ENCODE results near the gene NRARP.

NRARP gene

GRCh38 chr9:137321726-137322361 lies 19.8 kb upstream of the NRARP start:
- DNase-seq = no peak

- no peak for DNase-seq
Measured at GRCh38 chr9:137320555-137321384, 18.7 kb upstream of the NRARP start.

DNA sequence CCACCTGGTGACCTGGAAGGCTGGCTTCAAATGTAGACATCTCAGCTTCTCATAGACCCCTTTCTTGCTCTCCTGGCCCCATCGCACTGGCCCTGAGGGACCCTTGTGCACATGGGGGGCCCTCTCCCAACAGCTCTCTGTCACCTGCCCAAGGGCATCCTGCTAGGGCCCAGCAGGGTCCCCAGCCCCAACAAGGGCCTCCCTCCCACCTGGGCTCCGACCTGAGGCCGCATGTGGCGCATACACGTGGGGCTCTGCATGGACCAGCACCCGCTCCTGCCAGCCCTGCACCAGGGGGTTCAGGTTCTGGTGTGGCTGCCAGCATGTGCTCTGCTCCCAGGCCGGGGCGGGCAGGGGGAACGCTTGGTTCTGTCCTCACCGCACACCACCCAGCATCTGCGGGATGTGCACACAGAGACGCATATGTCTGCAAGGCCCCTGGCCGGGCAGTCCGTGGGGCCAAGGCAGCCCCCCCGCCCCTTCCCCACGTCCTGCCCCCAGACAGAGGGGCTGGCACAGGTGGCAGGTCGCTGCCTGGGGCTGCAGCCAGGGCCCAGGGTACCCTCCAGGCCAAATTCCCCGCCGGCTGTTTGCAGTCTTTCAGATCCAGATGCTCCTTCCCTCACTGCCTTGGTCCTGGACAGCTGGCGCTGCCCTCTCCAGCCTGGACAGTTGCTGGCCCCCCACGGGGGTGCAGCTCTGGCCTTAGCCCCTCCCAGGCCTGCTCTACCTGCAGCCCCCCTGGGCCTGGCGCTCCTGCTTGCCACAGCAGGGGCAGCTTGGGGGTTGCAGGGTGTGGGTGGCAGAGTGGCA lies 17.9 kb upstream of the NRARP start:
- no peak for DNase-seq

GRCh38 chr9:137319011-137319738 lies 17.1 kb upstream of the NRARP start:
- DNase-seq = no peak

GRCh38 chr9:137318602-137319001 lies 16.5 kb upstream of the NRARP start:
- DNase-seq = no peak

DNA sequence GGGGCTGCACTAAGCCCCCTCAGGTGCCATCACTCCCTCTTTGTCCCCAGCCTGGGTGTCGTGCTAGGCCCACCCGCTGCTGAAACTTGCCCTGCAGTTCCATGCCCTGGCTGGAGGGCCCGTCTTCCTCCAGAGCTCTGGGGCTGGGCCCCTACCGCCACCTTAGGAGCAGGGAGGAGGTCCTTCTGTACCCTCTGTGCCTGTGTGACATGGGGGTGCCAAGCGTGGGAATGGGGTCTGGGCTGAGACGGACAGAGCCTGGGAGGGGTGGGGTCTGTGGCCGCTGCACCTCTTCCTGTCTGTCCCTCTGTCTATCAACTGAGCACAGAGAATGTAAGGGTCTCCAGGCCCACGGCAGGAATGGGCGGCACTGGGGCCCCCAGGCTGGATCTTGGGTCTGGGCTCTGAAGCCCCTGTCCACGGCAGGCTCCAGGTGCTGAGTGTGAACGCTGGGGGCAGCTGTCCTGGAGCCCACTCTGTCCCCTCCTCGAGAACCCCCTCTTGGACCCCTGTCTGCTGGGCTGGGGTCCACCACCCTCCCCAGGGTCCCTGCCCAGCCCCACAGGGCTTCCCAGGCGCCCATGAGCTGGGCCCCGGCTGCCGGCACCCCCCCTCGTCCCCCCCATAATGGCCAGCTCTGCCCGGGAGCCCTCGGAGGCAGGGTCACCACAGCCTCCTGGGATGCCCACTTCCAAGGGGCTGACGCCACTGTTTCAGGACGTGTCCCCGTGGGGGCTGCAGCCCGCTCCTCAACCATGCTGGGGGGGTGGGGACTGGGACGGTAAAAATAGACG lies 15.8 kb upstream of the NRARP start:
- DNase-seq = no peak

DNA sequence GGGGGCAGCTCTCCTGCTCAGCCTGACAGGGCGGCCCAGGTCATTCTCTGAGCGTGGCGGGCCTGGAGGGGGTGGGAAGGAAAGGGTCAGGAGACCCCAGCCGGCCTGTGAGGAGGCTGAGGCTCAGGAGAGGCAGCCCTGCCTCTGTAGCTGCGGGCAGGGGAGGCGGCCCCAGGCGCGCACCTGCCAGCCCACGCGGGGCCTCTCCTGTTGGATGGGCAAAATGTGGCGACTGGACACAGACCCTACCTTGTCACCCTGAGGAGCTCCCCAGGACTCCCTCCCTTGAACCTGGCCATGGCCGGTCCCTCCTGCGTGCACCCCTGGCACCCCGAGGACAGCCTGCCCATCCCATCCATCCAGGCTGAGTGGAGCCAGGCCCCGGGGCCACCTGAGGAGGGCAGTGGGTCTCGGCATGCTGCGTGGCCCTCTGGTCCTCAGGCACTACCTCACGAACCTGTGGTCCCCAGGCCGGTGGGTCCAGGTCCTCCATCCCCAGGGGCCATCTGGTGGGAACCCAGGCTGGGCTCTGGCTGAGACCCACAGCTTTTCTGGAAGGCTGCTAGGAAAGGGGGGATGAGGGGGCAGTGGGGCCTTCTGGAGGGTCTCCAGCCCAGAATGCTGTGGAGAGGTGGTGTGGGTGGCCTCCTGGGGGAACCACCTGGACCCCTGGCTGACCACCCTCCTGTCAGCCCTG lies 15.1 kb upstream of the NRARP start:
- DNase-seq = no peak

- DNase-seq = no peak
Measured at GRCh38 chr9:137316012-137316981, 14.2 kb upstream of the NRARP start.

GRCh38 chr9:137315581-137316011 lies 13.5 kb upstream of the NRARP start:
- DNase-seq = no peak

DNA sequence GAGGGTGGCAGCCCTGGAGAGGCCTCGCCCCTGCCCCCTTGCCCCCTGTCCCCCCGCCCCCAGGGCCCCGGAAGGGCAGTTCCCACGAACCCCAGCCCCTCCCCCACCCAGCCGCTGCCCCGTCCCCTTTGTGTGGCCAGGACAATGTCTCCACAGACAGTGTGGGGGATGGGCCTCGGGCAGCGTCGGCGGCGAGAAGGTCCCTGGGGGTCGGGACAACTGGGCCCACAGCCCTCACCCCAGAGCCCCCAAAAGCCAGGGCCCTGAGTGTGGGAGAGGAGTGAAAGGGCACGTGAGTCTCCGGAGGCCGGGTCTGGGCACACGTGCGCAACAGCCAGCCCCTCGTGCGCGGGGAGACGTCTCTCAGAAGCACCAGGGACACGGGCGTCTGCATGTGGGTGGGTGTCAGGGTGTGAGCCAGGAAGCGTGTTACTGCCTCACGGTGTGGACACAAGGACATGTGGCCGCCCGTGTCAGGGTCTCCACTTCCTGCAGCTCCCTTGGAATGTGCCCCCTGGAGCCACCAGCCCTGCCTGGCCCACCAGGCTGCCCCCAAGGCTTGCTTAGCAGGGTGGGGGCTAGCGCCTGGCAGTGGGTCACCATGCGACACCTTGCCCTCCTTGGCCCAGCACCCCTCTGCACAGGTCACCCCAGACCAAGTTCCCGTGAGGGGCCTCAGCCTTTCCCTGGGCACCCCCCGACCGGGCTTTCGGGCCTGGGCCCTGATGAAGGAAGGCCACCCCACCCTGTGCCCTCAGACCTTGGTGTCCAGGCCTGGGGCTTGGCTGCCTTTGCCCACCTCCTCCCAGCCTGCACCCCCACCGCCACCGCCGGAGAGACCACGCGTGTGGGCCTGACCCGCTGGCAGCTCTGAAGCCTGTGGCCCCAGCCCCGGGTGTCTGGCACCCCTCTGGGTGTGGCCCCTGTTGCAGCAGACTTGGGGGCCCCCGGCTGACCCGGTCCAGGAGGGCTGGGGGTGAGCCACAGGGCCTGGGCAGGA lies 12.8 kb upstream of the NRARP start:
- no peak for DNase-seq

DNA sequence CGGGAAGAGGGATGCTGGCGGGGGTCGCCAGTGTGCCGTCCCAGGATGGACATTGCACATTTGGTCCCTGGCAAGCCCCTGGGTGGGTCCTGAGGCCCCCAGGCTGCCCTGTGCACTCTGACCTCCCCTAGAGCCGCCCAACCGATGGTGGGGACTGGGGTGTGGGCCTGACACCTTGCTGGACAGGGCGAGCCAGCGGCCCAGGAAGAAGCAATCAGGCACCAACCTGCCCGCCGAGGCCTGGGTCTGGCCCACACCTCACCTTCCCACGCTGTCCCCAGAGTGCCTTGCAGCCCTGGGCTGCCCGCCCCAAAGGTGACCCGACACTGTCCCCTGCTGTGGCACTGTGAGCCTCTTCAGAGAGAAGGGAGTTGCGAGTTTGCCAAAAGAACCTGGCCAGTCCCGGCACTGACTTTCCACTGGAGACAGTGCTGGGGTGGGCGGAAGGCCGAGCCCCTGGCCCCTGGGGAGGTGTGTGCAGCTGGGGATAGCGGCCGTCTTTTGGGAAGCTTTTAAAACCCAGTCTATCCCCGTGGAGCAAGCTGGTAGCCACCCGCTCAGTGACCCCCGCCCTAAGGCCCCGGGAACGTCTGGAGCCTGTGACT lies 12.0 kb upstream of the NRARP start:
- DNase-seq = no peak

DNA sequence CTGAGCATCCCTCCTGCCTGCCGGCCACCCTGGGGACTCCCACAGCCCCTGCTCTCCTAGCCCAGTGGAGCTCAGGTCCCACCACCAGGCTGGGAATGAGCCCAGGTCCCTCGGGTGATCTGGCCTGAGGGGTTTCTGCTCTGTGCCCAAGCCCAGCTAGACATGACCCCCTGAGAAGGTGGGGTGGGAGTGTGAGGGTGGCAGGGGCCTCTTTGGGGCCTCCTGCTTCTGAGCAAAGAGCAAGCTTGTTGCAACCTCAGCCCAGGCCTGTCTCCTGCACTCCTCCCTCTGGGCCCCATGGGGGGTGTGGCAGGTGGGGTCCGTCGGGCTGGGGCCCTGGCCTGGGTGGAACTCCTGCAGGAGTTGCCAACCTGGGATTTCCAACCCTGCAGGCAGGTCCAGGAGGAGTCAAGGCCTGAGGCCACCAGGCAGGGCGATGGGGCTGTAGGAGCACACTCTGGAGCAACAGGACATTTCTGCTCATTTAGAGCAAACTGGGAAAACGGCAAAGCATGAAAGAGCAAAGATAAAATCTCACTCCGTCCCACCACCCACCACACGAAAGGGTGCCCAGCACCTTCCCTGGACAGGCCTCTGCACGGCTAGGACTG lies 11.4 kb upstream of the NRARP start:
- no peak for DNase-seq

DNA sequence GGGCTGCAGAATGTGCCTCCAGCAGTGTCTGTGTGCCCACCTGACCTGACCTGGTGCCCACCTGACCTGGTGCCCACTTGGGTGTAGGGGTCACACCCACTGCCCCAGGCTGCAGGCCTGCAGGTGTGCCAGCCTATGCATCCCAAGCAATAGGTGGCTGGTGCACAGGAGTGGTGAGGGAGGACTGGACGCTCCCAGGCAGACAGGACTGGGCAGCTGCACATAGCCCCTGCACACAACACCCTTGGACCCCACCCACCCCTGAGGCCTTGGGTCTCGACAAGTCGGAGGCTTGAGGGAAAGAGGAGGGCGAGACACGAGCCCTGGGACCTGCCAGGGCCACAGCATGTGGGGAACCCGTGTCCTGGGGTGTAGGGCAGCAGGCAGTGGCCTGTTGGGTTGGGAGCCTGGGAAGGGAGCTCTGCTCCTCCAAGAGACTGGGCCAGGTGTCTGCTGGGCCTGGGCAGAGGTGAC lies 10.8 kb upstream of the NRARP start:
- DNase-seq = no peak

GRCh38 chr9:137311986-137312851 lies 10.1 kb upstream of the NRARP start:
- DNase-seq = no peak

DNA sequence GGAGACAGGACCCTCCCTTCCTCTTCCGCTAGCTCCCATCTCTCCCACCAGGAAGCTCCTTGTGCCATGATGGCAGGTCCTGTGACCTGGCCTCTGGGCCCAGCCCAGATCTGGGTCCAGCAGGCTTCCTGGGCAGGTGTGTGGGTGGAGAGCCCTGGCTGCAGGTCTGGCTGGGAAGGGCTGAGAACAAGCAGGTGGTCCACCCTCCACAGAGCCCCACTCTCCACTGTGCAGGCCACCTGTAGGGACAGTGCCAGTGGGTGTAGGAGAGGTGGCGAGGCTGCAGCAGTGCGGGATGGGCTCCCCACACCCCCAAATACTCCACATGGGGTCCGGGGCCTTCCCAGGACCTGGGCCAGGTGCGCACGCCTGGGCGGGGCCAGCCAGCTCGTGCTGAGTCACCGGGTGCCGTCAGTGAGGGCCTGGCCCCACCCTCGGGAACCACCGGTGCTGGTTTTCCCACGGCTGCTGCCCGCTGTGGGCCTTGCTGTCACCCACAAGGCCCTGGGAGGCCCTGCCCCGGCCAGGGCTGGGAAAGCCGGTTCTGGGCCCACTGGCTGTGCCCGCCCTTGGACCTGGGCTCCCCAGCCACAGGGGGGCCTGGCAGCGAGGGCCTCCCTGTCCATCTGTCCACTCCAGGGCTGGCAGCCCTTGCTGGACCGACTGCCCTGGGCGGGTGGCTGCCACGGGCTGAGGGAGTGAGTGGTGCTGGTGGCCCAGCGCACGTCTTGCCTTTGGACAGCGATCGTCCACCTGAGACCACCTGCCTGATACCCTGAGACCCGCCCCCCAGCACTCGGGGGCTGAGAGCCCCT lies 9.3 kb upstream of the NRARP start:
- peak in 1 of 4 experiments; percentile 20 for DNase-seq
